Activated CD4-positive, alpha-beta T cell treated with anti-CD3 and anti-CD28 coated beads for 24 hours (primary cell): ENCODE results near the gene MXD4.

Experiments used
- DNase-seq, 2 donors: peaks; one replicate each; pipeline ENCODE4 v3.0.0-alpha.2; 2020; ENCODE audit warnings: low read depth in 2 of 2

Gene MXD4

GRCh38 chr4:2261853-2262144 lies at the start of gene MXD4:
Gene MXD4 (minus strand): TSS chr4:2262109. CDS start chr4:2261980, 129 bp downstream.
- no peak for DNase-seq

- DNase-seq, result no peak
Measured at GRCh38 chr4:2306773-2307410, 45.0 kb upstream of the MXD4 start.

- DNase-seq, result no peak
Measured at GRCh38 chr4:2305766-2306501, 44.0 kb upstream of the MXD4 start.

DNA sequence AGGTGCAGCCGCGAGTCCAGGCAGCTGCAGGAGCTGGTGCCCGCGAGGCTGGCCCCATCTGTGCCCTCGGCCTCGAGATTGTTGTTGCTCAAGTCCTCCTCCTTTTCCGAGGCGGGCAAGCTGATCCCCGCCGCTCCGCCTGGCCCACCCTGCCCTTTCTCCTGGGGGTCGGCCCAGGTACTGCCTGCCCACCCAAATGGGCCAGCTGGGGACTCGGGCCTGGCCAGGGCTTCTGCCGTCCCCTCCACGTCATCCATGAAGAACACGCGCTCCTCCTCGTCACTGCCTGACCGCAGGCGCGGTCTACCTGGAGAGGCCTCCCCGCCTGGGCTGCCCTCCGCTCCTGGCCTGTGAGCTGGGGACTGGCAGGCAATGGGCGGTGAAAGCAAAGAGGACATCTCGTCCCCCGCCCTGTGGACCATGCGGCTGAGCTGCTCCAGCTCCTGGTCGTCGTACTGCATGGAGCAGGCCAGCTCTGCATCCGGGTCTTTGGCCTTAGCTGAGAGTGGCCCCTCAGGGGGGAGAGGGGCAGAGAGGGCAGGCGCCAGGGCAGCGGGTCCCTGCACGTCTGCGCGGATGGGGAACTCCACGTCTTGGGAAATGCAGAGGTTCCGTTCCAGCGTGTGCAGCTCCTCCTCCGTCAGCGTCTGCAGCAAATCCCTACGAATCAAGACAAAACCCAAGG lies 43.1 kb upstream of the MXD4 start:
- DNase-seq, result no peak

GRCh38 chr4:2304321-2304876 lies 42.5 kb upstream of the MXD4 start:
- DNase-seq, result no peak

DNA sequence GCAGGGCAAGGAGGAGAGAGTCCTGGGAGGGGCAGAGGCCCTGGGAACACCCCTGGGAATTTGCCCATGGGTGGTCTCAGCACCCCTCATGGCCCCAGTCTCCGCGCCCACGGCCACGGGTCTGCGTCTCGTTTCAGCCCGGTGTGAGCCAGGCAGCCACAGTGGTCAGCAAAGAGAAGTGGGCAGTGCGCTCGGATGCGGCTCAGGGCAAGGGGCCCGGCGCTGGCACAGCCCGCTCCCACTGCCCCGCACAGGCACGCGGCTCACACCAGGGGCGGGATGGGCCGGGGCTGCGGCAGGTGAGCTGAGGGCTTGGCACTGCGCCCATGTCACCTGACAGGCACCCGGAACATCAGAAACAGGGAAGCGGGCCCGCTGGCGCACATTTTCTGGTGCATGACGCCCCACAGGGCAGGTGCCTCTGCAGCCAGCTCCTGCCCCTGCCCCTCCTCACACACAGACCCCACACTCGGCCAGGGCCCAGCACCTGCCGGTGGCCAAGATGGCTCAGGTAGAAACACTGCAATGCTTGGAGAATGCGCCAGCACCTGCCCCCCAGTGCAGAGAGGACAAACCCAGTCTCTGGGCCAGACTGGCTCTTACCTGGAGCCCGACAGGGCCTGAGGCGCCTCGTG lies 41.9 kb upstream of the MXD4 start:
- DNase-seq, result no peak

DNA sequence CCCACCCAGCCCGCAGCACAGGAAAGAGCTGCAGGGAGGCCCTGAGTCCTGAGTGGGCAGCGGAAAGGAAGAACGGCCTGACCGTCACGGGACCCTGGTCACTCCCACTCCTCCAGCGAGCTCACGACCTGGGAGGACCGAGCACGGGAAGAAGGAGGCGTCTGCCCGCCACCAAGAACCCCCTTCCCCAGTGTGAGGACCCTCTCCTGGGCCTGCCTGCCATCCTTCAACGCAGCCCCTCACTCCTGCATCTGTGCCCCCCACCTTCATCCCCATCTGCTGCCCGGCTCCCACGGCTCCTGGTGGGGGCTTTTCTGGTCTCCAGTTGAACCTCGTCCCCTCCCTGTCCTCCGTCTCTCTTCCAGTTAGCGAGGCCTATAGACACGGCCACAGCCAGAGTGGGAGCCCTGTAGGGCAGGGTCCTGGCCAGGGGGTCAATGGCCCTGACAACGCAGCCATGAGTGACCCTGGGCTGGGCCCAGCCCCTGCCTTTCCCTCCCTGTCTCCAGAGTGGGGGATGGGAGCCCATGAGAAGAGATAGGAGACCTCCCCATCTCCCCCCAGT lies 41.3 kb upstream of the MXD4 start:
- no peak for DNase-seq

- no peak for DNase-seq
Measured at GRCh38 chr4:2302387-2303119, 40.6 kb upstream of the MXD4 start.

GRCh38 chr4:2301806-2302205 lies 39.9 kb upstream of the MXD4 start:
- no peak for DNase-seq

DNA sequence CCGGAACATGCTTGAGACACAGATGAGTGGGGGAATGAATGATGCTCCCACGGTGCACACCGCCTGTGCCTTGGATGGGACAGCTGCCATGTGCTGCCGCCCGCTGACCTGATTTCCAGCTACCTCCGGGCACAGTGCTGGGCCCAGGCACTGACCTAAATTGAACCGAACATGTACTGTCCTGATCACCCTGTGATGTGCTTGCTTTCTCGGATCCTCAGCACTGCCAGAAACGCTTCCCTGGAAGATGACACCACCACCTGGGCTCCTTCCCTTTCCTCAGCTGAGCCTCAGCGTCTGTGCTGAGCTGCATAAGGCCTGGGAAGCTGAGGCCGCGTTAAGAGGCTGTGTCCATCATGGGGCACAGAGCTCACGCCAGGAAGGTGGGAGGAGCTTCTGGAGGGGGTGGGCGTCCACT lies 39.3 kb upstream of the MXD4 start:
- DNase-seq, result no peak

DNA sequence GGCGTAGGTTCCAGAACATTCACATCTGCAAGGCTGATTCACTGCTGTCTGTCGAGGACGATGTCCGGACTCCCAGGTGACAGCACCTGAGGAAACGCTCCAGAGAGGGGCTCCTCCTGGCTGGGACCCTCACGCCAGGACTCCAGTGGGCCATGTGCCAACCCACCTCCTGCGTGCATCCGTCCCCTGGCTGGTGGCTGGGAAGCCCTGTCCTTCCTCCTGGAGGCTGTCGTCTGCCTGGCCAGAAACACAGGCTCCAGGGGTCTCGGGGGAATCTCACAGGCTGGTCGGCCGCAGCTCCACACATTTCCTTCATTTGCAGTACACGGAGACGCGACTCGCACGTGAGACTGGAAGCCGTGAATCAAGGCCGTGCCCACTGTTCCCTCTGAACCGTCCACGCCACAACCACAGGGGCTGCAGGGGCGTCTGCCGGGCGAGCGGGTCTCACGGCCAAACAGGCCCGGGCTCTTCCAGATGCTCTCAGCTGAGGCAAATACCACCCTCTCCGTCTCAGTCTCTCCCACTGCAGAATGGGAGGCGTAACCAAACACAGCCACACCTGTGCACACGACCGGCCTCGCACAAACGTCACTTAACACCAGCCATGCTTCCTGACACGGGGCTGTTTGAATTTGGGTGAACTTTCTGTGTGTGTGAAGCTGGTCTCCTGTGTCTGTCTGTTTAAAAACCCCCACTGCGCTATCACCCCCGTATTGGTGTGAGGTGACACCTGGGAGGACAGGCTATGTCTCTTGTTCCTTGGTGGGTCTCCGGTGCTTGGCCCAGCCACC lies 38.7 kb upstream of the MXD4 start:
- no peak for DNase-seq

- DNase-seq, result no peak
Measured at GRCh38 chr4:2299794-2300193, 37.9 kb upstream of the MXD4 start.

DNA sequence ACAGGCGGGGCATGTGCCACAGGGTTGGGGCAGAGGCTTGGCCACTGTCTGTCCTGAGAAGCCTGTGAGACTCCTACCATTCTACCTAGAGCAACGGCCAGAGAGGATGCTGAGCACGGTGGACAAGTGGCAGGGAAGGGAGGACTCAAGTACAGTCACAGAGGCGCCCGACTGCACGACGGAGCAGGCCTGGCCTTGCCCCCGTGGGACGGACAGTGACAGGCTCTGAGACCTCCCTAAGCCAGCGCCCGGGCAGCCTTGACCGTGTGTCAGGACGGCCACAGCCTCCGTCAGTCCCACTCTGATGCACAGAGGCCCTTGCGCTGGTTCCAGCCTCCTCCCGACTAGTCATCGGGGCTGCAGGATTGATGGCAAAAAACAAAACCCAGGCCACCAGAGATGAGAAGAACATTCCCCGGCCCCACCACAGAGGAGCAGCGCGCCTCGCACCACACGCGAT lies 36.7 kb upstream of the MXD4 start:
- no peak for DNase-seq

DNA sequence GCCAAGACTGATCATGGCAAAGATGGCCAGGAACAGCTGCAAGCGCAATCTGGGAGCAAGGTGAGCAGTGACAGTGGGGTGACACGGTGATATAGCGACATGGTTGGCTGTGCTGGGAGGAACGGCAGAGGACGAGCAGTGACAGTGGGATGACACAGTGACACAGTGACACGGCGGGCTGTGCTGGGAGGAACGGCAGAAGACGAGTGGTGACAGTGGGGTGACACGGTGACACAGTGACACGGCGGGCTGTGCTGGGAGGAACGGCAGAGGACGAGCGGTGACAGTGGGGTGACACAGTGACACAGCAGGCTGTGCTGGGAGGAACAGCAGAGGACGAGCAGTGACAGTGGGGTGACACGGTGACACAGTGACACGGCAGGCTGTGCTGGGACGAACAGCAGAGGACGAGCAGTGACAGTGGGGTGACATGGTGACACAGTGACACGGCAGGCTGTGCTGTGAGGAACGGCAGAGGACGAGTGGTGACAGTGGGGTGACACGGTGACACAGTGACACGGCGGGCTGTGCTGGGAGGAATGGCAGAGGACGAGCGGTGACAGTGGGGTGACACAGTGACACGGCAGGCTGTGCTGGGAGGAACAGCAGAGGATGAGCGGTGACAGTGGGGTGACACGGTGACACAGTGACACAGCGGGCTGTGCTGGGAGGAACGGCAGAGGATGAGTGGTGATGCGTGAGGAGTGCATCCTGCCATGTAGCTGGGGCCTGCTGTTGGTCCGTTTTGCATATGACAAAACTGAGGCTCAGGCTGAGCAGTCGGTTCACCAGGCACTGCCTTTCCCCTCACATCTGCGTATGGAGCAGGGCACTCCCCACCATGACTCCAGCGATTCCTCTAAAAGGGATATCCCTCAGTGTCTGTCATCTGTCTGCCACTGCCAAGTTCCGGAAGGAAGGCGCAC lies 36.0 kb upstream of the MXD4 start:
- DNase-seq, result no peak

- DNase-seq, result no peak
Measured at GRCh38 chr4:2296631-2297601, 35.0 kb upstream of the MXD4 start.

DNA sequence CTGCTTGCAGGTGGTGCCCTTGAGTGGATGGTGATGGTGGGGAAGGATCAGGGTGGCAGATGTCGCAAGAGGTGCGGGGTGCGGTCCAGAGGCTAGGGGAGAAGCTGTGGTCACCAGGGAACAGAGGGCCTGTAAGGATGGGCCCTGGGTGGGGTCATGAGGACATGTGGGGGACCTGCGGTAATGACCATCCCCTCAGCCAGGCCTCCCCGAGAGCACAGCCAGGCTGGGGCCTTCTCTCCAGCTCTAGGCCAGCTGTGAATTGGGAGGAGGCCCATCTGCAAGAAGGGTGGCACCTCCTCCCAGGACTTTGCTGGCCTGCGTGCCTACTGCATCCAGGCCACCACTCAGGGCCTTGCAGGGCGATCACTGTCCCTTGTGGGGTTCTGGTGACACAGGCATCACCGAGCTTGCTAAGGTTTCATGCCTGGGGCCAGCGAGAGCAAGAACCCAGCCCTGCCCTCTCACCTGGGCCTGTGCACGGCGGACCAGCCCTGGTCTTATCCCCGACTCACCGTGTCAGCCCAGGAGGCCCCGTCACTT lies 34.1 kb upstream of the MXD4 start:
- no peak for DNase-seq

DNA sequence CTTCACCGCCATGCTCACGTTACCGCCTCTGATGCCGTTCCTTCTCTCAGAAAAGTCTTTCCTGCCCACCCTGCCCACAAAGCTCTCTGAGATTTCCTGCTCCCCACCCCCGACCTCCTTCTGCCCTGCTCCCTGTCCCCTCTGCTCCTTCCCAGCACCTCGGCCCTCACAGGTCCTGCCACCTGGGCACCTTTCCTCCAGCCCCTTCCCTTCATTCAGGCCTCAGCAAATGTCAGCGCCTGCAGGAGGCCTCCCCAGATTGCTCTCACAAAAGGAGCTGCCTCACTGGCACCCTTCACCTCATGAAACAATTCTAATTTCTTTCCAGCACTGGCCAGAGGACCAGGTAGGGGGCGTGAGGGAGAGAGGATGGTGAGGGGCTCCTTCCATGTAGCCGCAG lies 33.6 kb upstream of the MXD4 start:
- no peak for DNase-seq

- DNase-seq, result no peak
Measured at GRCh38 chr4:2292646-2293108, 30.8 kb upstream of the MXD4 start.
